H1 (cell line): ENCODE results near the gene LRRC63. TPM values are rescaled to one million over a fixed set of nuclear protein-coding genes. Genes with fewer than 3 reads are reported as not detected.
"Not testable (repeated sequence)": the region's sequence is repeated elsewhere in the genome, so short reads cannot be mapped to it uniquely, and the experiment has no call there.

Experiments used
- CTCF ChIA-PET: fragments of 300-600 bp; sonication (Branson Sonifier 250); formaldehyde crosslinking; loops from one replicate; lab custom pipeline; 2021; ENCODE audit not compliant: partially characterized antibody; lab: Charles Lee
- POLR2A ChIA-PET: fragments of 300-600 bp; sonication (Branson Sonifier 250); formaldehyde crosslinking; loops from one replicate; lab custom pipeline; 2021; ENCODE audit warnings: inconsistent platforms; ENCODE audit not compliant: partially characterized antibody; lab: Charles Lee
- DNase-seq, 2 experiments: peaks; one replicate each; pipeline versions ENCODE4 v3.0.0 to v3.0.0-alpha.2; 2010 to 2022; ENCODE audit warnings: low spot score in 2 of 2, low read depth in 1 of 2, mixed read lengths in 1 of 2
- FAIRE-seq: peaks from 2 replicates; lab custom pipeline; 2011; peaks lifted over from hg19 to GRCh38; lab: Jason Lieb, UNC
- H2AFZ ChIP-seq: 2 replicates; pipeline ENCODE4 v1.8.1; 2012; ENCODE audit warnings: low read length, inconsistent platforms
- H2AK5ac ChIP-seq: 2 replicates; pipeline ENCODE4 v1.6.1; 2013; ENCODE audit warnings: low read depth, low read length
- H2BK120ac ChIP-seq: replicated peaks from 2 replicates; pipeline ENCODE3; 2013; ENCODE audit warnings: low read depth, low read length, inconsistent platforms
- H2BK12ac ChIP-seq: 2 replicates; pipeline ENCODE4 v1.6.1; 2013; ENCODE audit warnings: low read depth, low read length
- H2BK15ac ChIP-seq: 2 replicates; pipeline ENCODE4 v1.6.1; 2013; ENCODE audit warnings: low read length
- H2BK20ac ChIP-seq: 2 replicates; pipeline ENCODE4 v1.6.1; 2013; ENCODE audit warnings: low read length
- H2BK5ac ChIP-seq: 2 replicates; pipeline ENCODE4 v1.6.1; 2013; ENCODE audit warnings: low read depth, low read length
- H3K14ac ChIP-seq: 2 replicates; pipeline ENCODE4 v1.6.1; 2013; ENCODE audit warnings: inconsistent platforms; ENCODE audit not compliant: insufficient read length
- H3K18ac ChIP-seq: 2 replicates; pipeline ENCODE4 v1.6.1; 2013; ENCODE audit warnings: low read length; ENCODE audit errors: extremely low read depth
- H3K23ac ChIP-seq: 2 replicates; pipeline ENCODE4 v1.6.1; 2013; ENCODE audit warnings: inconsistent platforms; ENCODE audit not compliant: insufficient read length
- H3K23me2 ChIP-seq: 2 replicates; pipeline ENCODE4 v1.6.1; 2013; ENCODE audit warnings: low read depth, low read length
- H3K27ac ChIP-seq: 2 replicates; pipeline ENCODE4 v1.6.1; 2011; ENCODE audit warnings: low read depth, low read length, inconsistent platforms
- H3K27me3 ChIP-seq, 4 experiments: replicated peaks in 1 of 4; 1 replicate in 1 of 4; 2 replicates in 3 of 4; pipeline versions ENCODE4 v1.6.1 to v1.8.1; 2011 to 2013; ENCODE audit warnings: low read length in 3 of 4, mild to moderate bottlenecking in 3 of 4, inconsistent platforms in 2 of 4, mixed read lengths in 2 of 4, moderate library complexity in 1 of 4; ENCODE audit not compliant: control insufficient read depth in 3 of 4, insufficient read depth in 3 of 4; ENCODE audit errors: extremely low read depth in 1 of 4
- H3K36me3 ChIP-seq, 4 experiments: 2 replicates each; pipeline versions ENCODE4 v1.6.1 to v1.8.1; 2011 to 2013; ENCODE audit warnings: mild to moderate bottlenecking in 4 of 4, low read length in 3 of 4, moderate library complexity in 2 of 4, control low read depth in 1 of 4, inconsistent platforms in 1 of 4; ENCODE audit not compliant: insufficient read depth in 4 of 4, control insufficient read depth in 2 of 4
- H3K4ac ChIP-seq: replicated peaks from 2 replicates; pipeline ENCODE3; 2013; ENCODE audit warnings: low read length, low read depth, mixed read lengths, inconsistent platforms; ENCODE audit not compliant: insufficient read length
- H3K4me1 ChIP-seq, 4 experiments: replicated peaks in 1 of 4; 1 replicate in 1 of 4; 2 replicates in 3 of 4; pipeline versions ENCODE4 v1.6.1 to v1.8.1; 2011 to 2013; ENCODE audit warnings: low read length in 3 of 4, inconsistent platforms in 2 of 4, mixed read lengths in 1 of 4; ENCODE audit not compliant: insufficient read depth in 4 of 4, control insufficient read depth in 3 of 4
- H3K4me2 ChIP-seq, 2 experiments: 2 replicates each; pipeline versions ENCODE4 v1.6.1 to v1.8.1; 2011 to 2013; ENCODE audit warnings: low read depth in 2 of 2, low read length in 2 of 2, control low read depth in 1 of 2, inconsistent platforms in 1 of 2, mild to moderate bottlenecking in 1 of 2; ENCODE audit not compliant: insufficient read depth in 1 of 2
- H3K4me3 ChIP-seq, 4 experiments: fragments of 200-600, 300-600 bp in 1 of 4; sonication (generic), shearing (Covaris generic), sonication (Bioruptor Twin) in 1 of 4; 2 replicates each; pipeline versions ENCODE4 v1.5.1 to v1.8.1; 2011 to 2016; ENCODE audit warnings: low read length in 4 of 4, low read depth in 3 of 4, control low read depth in 2 of 4, inconsistent platforms in 2 of 4, mild to moderate bottlenecking in 2 of 4, mixed read lengths in 1 of 4, moderate library complexity in 1 of 4; ENCODE audit not compliant: insufficient read depth in 2 of 4; ENCODE audit errors: extremely low read depth in 1 of 4
- H3K56ac ChIP-seq: replicated peaks from 2 replicates; pipeline ENCODE3; 2013; ENCODE audit warnings: low read depth, mild to moderate bottlenecking, mixed read lengths, low read length, inconsistent platforms; ENCODE audit not compliant: insufficient read length
- H3K79me1 ChIP-seq: 2 replicates; pipeline ENCODE4 v1.6.1; 2013; ENCODE audit warnings: low read depth, low read length, control low read depth
- H3K79me2 ChIP-seq, 2 experiments: 2 replicates each; pipeline versions ENCODE4 v1.6.1 to v1.8.1; 2012 to 2013; ENCODE audit warnings: low read length in 2 of 2, mild to moderate bottlenecking in 2 of 2, inconsistent platforms in 1 of 2; ENCODE audit not compliant: insufficient read depth in 2 of 2, control insufficient read depth in 1 of 2
- H3K9ac ChIP-seq, 4 experiments: replicated peaks in 1 of 4; 1 replicate in 1 of 4; 2 replicates in 3 of 4; pipeline versions ENCODE4 v1.6.1 to v1.8.1; 2011 to 2013; ENCODE audit warnings: low read depth in 3 of 4, low read length in 3 of 4, control low read depth in 2 of 4, mild to moderate bottlenecking in 2 of 4, moderate library complexity in 2 of 4, inconsistent platforms in 1 of 4; ENCODE audit errors: extremely low read depth in 1 of 4
- H3K9me3 ChIP-seq, 2 experiments: 2 replicates each; pipeline versions ENCODE4 v1.6.1 to v1.8.1; 2012 to 2013; ENCODE audit warnings: mild to moderate bottlenecking in 2 of 2, moderate library complexity in 2 of 2, control low read depth in 1 of 2, inconsistent platforms in 1 of 2, low read depth in 1 of 2, low read length in 1 of 2, mixed read lengths in 1 of 2; ENCODE audit not compliant: insufficient read depth in 2 of 2
- H4K20me1 ChIP-seq, 2 experiments: replicated peaks in 1 of 2; 2 replicates each; pipeline versions ENCODE3 to v1.8.1; 2011 to 2013; ENCODE audit warnings: inconsistent platforms in 2 of 2, low read length in 2 of 2, mild to moderate bottlenecking in 1 of 2; ENCODE audit not compliant: insufficient read depth in 2 of 2, control insufficient read depth in 1 of 2
- H4K5ac ChIP-seq: 2 replicates; pipeline ENCODE4 v1.6.1; 2013; ENCODE audit warnings: low read length, low read depth, mixed read lengths, inconsistent platforms; ENCODE audit not compliant: insufficient read length
- H4K8ac ChIP-seq: 2 replicates; pipeline ENCODE4 v1.8.0; 2013; ENCODE audit warnings: mild to moderate bottlenecking, moderate library complexity, low read length, inconsistent platforms; ENCODE audit not compliant: insufficient read depth; ENCODE audit errors: extremely low read depth
- H4K91ac ChIP-seq: replicated peaks from 2 replicates; pipeline ENCODE3; 2013; ENCODE audit warnings: low read length, mixed read lengths, inconsistent platforms; ENCODE audit not compliant: insufficient read length
- WGBS, 2 experiments: shearing (Covaris generic) in 1 of 2; methylation state at CpG; one replicate each; pipeline versions ENCODE4 v1.1.6 to v1.1.7; 2013 to 2015; ENCODE audit warnings: low lambda C conversion rate in 2 of 2, mixed read lengths in 2 of 2, inconsistent platforms in 1 of 2, low coverage in 1 of 2, missing lambda C conversion rate in 1 of 2; ENCODE audit not compliant: insufficient replicate concordance in 2 of 2, insufficient coverage in 1 of 2, insufficient read length in 1 of 2; ENCODE audit errors: extremely low coverage in 1 of 2, missing lambda C conversion rate in 1 of 2; 5-methylcytosine and 5-hydroxymethylcytosine counted together
- polyA plus RNA-seq, 7 experiments: library from polyadenylated mRNA; depleted of rRNA in 3 of 7; stranded (reverse) in 5 of 7; unstranded in 2 of 7; fragments of >200 nt in 5 of 7; fragments of 200-250 nt in 2 of 7; gene quantifications; 1 replicate in 5 of 7; 2 replicates in 1 of 7; 4 replicates in 1 of 7; pipeline versions ENCODE4 v1.2.1 to v1.2.3, GENCODE V29; 2011 to 2013; ENCODE audit warnings: missing spikeins in 2 of 7, mixed read lengths in 2 of 7
- total RNA-seq: library from RNA; stranded (reverse); fragmentation: NEBNext Ultra II Directional; extraction: Animal tissue kit (Norgen Biotek cat#: 25700); gene quantifications from 2 replicates; pipeline ENCODE4 v1.2.1, GENCODE V29; 2021

Gene LRRC63
- total and polyA plus RNA-seq, 2 of the 8 experiments (the other 6 are each of a cell fraction or from before 2014, with no cell fraction given) = not detected

DNA sequence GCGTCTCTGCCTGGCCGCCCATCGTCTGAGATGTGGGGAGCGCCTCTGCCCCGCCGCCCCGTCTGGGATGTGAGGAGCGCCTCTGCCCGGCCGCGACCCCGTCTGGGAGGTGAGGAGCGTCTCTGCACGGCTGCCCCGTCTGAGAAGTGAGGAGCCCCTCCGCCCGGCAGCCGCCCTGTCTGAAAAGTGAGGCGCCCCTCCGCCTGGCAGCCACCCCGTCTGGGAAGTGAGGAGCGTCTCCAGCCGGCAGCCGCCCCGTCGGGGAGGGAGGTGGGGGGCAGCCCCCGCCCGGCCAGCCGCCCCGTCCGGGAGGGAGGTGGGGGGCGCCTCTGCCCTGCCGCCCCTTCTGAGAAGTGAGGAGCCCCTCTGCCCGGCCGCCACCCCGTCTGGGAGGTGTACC, 49.0 kb upstream of the LRRC63 start:
- H3K36me3 ChIP-seq, H3K9ac ChIP-seq, H3K18ac ChIP-seq, H2AK5ac ChIP-seq, H4K91ac ChIP-seq, H2BK5ac ChIP-seq, H3K14ac ChIP-seq, H2BK120ac ChIP-seq, H3K23ac ChIP-seq, H3K56ac ChIP-seq, H3K4me3 ChIP-seq, H3K27me3 ChIP-seq, H3K23me2 ChIP-seq, H2BK12ac ChIP-seq, H2AFZ ChIP-seq, POLR2A ChIA-PET, FAIRE-seq, H3K79me1 ChIP-seq, H2BK15ac ChIP-seq, H4K20me1 ChIP-seq, H3K4me2 ChIP-seq, H2BK20ac ChIP-seq, H3K4me1 ChIP-seq, H3K27ac ChIP-seq, H3K4ac ChIP-seq, H3K79me2 ChIP-seq, H4K5ac ChIP-seq, H4K8ac ChIP-seq, DNase-seq: not testable (repeated sequence)
- CTCF ChIA-PET = interaction anchor here (1.2 kb wide), 1 partner anchor 9 kb away, joined by 3 read pairs; no protein-coding TSS in a partner anchor
- WGBS, 2 experiments = no CpG with 5 or more reads among the region's 36 CpGs
- peaks cover 0 to 14% of the 10 kb centered on the region in 2 experiments; a peak in 2 of 4 replicates for H3K9me3 ChIP-seq
